ENCODE data around the gene METTL26. TPM values are rescaled to one million over a fixed set of nuclear protein-coding genes. Genes with fewer than 3 reads are reported as not detected.

The METTL26 gene
- total RNA-seq, 1 experiment from 2014 or later, result 121 TPM

DNA sequence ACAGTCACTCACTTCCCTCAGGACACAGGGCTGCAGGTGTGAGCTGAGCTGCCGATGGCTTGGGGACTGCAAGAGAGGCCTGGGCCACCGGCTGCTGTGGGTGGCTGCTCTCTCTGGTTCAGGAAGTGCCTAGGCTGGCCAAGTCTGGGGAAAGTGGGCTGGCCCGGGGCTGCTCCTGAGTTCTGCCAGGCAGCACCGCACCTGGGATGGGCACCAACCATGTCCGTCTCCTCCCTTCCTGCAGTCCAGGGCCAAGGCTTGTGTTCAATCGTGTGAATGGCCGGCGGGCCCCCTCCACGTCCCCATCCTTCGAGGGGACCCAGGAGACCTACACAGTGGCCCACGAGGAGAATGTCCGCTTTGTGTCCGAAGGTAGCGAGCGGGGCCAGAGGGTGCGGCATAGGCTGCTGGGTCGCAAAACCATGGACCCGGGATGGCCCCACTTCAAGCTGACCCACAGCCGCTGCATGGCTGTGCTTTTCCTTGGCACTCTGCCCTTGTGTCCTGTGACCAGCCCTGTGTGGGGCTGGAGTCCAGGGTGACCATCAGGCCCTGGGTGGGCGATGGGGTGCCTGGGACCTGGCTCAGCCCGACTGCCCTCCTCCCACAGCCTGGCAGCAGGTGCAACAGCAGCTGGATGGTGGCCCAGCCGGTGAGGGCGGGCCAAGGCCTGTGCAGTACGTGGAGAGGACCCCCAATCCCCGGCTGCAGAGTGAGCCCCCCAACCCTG, 11.2 kb upstream of the METTL26 start:
- H3K4me3 Mint-ChIP-seq (ENCODE audit: low read depth, unreplicated experiment), result peak overlapping the region; percentile 77
- H3K27me3 Mint-ChIP-seq (ENCODE audit: unreplicated experiment), result no peaks in the 10 kb centered on the region
- TF ChIP-seq, protein P1, sequence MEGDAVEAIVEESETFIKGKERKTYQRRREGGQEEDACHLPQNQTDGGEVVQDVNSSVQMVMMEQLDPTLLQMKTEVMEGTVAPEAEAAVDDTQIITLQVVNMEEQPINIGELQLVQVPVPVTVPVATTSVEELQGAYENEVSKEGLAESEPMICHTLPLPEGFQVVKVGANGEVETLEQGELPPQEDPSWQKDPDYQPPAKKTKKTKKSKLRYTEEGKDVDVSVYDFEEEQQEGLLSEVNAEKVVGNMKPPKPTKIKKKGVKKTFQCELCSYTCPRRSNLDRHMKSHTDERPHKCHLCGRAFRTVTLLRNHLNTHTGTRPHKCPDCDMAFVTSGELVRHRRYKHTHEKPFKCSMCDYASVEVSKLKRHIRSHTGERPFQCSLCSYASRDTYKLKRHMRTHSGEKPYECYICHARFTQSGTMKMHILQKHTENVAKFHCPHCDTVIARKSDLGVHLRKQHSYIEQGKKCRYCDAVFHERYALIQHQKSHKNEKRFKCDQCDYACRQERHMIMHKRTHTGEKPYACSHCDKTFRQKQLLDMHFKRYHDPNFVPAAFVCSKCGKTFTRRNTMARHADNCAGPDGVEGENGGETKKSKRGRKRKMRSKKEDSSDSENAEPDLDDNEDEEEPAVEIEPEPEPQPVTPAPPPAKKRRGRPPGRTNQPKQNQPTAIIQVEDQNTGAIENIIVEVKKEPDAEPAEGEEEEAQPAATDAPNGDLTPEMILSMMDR (IDR thresholded peaks at IDR 0.05; ENCODE audit: unreplicated experiment), result no peak
- peaks cover 93% of the 10 kb centered on the region for H3K36me3 Mint-ChIP-seq (ENCODE audit: insufficient read depth, unreplicated experiment)
- H3K9me3 Mint-ChIP-seq (ENCODE audit: low read depth, unreplicated experiment), result no peaks in the 10 kb centered on the region
- H3K27ac Mint-ChIP-seq (ENCODE audit: unreplicated experiment), result no peak overlapping the region
- CTCF ChIA-PET, result interaction anchor here (0.5 to 2.1 kb wide), 5 partner anchors 11 to 246 kb away, joined by 3 to 6 read pairs (median 4); partner anchors contain the start of genes DECR2, METTL26 and RHOT2
- no peak for DNase-seq
- no TSS peak for BruUV-seq (replicated peaks)
- intact Hi-C loops (cut with micrococcal nuclease; ENCODE audit: unreplicated experiment), result no loop called here
- peaks cover 30% of the 10 kb centered on the region for H3K4me1 Mint-ChIP-seq (ENCODE audit: low read depth, unreplicated experiment)

DNA sequence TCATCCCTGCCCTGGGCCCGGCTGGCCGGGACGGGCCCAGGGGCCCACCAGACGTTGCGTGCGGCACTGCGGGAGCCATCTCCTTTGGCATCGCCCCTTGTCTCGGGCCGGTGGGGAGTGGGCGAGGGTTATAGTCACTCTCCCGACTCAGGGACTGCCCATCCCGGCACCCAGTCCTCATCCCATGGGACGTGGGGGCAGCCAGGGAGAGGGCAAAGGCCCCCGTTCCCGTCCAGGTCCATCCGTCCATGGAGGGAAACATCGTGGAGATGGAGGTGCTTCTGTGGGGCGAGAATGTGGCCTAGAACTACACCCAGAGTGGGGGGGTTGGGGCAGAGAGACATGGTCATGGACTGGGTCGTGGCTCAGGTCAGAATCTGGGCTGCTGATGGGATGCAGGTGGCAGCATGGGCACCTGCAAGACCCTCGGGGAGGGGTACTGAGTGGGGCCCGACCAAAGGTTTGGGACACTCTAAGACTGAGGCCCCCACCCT, 10.6 kb upstream of the METTL26 start:
- intact Hi-C loops (cut with micrococcal nuclease; ENCODE audit: unreplicated experiment), result no loop called here
- Mint-ChIP-seq H3K27ac (ENCODE audit: unreplicated experiment) (no peak overlapping the region), H3K27me3 (ENCODE audit: unreplicated experiment) (no peaks in the 10 kb centered on the region), H3K9me3 (ENCODE audit: low read depth, unreplicated experiment) (no peaks in the 10 kb centered on the region), H3K4me3 (ENCODE audit: low read depth, unreplicated experiment) (peak overlapping the region; percentile 77), H3K4me1 (ENCODE audit: low read depth, unreplicated experiment) (peaks cover 30% of the 10 kb centered on the region), H3K36me3 (ENCODE audit: insufficient read depth, unreplicated experiment) (peaks cover 93% of the 10 kb centered on the region)
- CTCF ChIA-PET, result interaction anchor here (2.1 kb wide), 1 partner anchor 10 kb away, joined by 6 read pairs; the partner anchor contains the start of gene METTL26
- BruUV-seq (replicated peaks), result no TSS peak
- TF ChIP-seq, protein P1 (IDR thresholded peaks at IDR 0.05; ENCODE audit: unreplicated experiment), result no peak
- DNase-seq, result no peak

DNA sequence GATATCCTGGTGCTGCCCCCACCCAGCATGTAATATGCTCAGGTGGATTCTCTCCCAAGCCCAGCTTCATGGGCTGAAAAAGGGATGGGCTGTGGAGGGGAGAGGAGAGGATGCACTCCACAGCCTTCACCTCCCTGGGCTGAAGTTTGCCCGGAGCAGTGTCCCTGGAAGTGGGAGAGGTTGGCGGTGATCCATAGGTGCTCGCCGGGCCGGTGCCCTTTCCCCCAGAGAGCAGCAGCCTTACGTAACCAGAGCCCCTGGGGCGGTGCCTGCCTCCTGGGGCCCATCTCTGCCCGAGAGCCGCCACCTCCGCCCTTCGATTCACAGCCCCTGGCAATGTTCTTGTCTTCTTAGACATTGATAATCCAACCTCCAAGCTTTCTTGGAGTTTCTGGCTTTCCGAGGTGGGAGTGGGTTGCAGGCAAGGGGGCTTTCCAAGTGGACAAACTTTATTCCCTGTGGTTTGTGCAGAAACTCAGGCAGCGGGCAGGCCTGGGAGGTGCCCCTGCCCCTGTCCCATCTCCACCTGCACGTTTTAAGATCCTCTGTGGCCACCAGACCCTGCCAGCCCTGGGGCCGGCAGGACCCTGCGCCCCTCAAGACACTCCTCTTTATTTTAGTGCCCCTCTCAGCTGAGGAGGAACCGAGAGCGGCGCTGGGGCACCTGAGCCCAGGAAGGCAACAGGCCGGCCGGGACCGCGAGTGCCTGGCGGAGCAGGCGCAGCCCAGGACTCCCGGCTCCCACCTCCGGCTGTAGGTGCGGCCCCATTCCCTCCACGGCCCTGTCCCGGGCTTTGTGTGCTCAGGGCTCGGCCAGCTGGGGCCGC, 10.0 kb upstream of the METTL26 start:
- DNase-seq, result no peak
- H3K36me3 Mint-ChIP-seq (ENCODE audit: insufficient read depth, unreplicated experiment), result peaks cover 92% of the 10 kb centered on the region
- H3K4me1 Mint-ChIP-seq (ENCODE audit: low read depth, unreplicated experiment), result peaks cover 30% of the 10 kb centered on the region
- TF ChIP-seq, protein P1 (IDR thresholded peaks at IDR 0.05; ENCODE audit: unreplicated experiment), result no peak
- H3K27me3 Mint-ChIP-seq (ENCODE audit: unreplicated experiment), result no peaks in the 10 kb centered on the region
- BruUV-seq (replicated peaks), result no TSS peak
- H3K27ac Mint-ChIP-seq (ENCODE audit: unreplicated experiment), result no peak overlapping the region
- CTCF ChIA-PET, result no interaction called here
- peak overlapping the region; percentile 77 for H3K4me3 Mint-ChIP-seq (ENCODE audit: low read depth, unreplicated experiment)
- intact Hi-C loops (cut with micrococcal nuclease; ENCODE audit: unreplicated experiment), result no loop called here
- no peaks in the 10 kb centered on the region for H3K9me3 Mint-ChIP-seq (ENCODE audit: low read depth, unreplicated experiment)

DNA sequence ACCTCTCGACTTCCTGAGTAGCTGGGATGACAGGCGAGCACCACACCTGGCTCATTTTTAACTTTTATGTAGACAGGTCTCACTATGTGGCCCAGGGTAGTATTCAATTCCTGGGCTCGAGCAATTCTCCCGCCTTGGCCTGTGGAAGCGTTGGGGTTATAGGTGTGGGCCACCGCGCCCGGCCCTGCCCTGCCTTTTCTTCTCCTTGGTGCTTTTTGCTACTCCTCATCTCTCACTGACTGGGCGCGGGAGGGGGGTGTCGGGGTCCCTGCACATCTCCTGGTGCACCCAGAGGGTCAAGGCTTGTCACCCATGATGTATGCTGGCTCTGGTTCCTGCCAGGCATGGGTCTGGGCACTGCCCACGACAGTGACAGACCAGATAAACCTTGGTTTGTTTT, 8.5 kb upstream of the METTL26 start:
- CTCF ChIA-PET, result no interaction called here
- intact Hi-C loops (cut with micrococcal nuclease; ENCODE audit: unreplicated experiment), result no loop called here
- Mint-ChIP-seq H3K9me3 (ENCODE audit: low read depth, unreplicated experiment) (no peaks in the 10 kb centered on the region), H3K36me3 (ENCODE audit: insufficient read depth, unreplicated experiment) (peaks cover 83% of the 10 kb centered on the region), H3K27me3 (ENCODE audit: unreplicated experiment) (no peaks in the 10 kb centered on the region), H3K4me3 (ENCODE audit: low read depth, unreplicated experiment) (peak overlapping the region; percentile 76), H3K4me1 (ENCODE audit: low read depth, unreplicated experiment) (peaks cover 30% of the 10 kb centered on the region), H3K27ac (ENCODE audit: unreplicated experiment) (peak overlapping the region; percentile 62)
- TF ChIP-seq, protein P1 (IDR thresholded peaks at IDR 0.05; ENCODE audit: unreplicated experiment), result no peak
- no peak for DNase-seq
- no TSS peak for BruUV-seq (replicated peaks)
